ENCODE measurements around the gene CDKAL1. TPM values are rescaled to one million over a fixed set of nuclear protein-coding genes. Genes with fewer than 3 reads are reported as not detected.
A peak's percentile ranks its signal among the peaks of the same experiment; 100 is the strongest.

The CDKAL1 gene
- total and polyA plus RNA-seq, 2 experiments from 2014 or later = 12.2 to 13.7 TPM

DNA sequence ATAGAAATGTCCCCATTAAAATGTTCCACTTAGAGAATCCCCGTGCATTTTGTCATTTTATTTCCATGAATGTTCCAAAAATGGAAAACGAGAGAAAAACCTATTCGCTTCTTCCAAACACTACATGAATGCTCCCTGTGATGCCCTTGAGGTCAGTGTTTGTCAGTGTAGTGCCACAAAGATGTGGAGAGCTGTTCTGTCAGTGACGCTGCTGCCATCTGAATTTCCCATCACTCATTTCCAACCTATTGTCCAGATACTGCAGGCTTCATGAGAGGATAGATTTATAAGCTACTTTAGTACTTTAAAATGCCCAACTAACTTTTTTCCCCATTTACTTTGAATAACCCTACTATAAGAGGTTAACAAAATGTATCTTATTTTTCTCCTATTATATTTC, 335.8 kb downstream of the CDKAL1 start:
- Histone ChIP-seq H3K4me3 (no peak overlapping the region), H3K36me3 (no peaks in the 10 kb centered on the region), H3K27me3 (no peaks in the 10 kb centered on the region), H3K27ac (no peak overlapping the region), H3K4me1 (ENCODE audit: low read depth) (no peaks in the 10 kb centered on the region), H3K9me3 (ENCODE audit: low read depth) (no peaks in the 10 kb centered on the region)
- TF ChIP-seq, protein P1, sequence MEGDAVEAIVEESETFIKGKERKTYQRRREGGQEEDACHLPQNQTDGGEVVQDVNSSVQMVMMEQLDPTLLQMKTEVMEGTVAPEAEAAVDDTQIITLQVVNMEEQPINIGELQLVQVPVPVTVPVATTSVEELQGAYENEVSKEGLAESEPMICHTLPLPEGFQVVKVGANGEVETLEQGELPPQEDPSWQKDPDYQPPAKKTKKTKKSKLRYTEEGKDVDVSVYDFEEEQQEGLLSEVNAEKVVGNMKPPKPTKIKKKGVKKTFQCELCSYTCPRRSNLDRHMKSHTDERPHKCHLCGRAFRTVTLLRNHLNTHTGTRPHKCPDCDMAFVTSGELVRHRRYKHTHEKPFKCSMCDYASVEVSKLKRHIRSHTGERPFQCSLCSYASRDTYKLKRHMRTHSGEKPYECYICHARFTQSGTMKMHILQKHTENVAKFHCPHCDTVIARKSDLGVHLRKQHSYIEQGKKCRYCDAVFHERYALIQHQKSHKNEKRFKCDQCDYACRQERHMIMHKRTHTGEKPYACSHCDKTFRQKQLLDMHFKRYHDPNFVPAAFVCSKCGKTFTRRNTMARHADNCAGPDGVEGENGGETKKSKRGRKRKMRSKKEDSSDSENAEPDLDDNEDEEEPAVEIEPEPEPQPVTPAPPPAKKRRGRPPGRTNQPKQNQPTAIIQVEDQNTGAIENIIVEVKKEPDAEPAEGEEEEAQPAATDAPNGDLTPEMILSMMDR (IDR thresholded peaks at IDR 0.05; ENCODE audit: low read depth, low read length) = no peak
- no peak for DNase-seq (ENCODE audit: low read depth in 1 of 2, low spot score in 1 of 2)

DNA sequence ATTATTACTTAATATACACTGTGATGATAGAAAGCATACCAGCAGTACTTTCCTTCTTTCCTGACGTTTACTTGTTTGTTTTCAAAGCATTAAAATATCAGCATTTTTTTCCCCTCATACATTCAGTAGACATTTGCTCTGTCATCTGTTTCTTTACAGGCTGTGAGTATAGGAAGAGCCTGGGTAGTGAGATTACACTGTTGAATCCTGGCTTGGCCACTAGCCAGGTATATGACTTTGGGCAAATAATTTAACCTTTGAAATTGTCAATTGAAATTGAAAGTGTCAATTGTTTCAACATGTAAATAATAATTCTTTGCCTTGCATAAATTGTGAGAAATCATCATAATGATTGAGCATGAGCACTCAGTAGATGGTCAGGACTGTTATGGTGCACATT, 336.2 kb downstream of the CDKAL1 start:
- Histone ChIP-seq H3K27me3 (no peaks in the 10 kb centered on the region), H3K27ac (no peak overlapping the region), H3K4me3 (no peak overlapping the region), H3K9me3 (ENCODE audit: low read depth) (no peaks in the 10 kb centered on the region), H3K36me3 (no peaks in the 10 kb centered on the region), H3K4me1 (ENCODE audit: low read depth) (no peaks in the 10 kb centered on the region)
- TF ChIP-seq, protein P1 (IDR thresholded peaks at IDR 0.05; ENCODE audit: low read depth, low read length) = no peak
- no peak for DNase-seq (ENCODE audit: low read depth in 1 of 2, low spot score in 1 of 2)

DNA sequence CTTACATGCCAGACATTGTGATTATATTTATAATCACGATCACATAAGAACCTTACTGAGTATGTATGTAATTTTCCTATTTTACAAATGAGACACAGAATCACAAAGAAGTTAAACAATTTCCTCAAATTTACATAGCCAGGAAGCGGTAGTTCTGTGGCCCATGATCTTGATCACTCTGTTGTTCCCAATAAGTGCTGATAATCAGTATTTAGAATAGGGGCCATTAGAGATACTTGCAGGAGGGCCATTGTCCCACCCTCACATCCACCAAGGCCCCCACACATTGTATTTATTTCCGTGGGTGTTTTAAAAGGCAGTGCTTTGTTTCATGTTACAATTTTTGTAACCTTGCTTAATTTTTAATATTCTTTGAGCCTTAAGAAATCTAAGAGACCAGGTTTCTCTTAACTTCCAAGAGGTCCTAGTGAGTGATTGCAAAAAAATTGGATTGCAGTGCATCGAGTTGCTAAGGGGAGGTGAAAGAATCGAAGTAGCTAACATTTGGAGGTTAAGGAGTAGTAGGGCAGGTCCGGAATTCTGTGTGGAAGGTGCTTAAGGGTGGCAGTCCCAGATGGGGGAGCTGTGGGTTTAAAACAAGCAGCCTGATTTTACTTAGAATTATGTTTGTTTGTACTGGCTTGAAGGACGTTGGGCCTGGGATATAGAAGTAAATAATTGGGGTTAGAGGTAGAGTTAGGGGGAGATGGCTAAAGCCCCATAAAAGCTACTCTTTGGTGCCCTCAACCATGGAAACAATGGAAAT, 339.4 kb downstream of the CDKAL1 start:
- Histone ChIP-seq H3K9me3 (ENCODE audit: low read depth) (no peaks in the 10 kb centered on the region), H3K36me3 (no peaks in the 10 kb centered on the region), H3K4me1 (ENCODE audit: low read depth) (peaks cover 4% of the 10 kb centered on the region), H3K27ac (no peak overlapping the region), H3K4me3 (no peak overlapping the region), H3K27me3 (no peaks in the 10 kb centered on the region)
- peak; percentile 37 to 40 for DNase-seq (ENCODE audit: low read depth in 1 of 2, low spot score in 1 of 2)
- TF ChIP-seq, protein P1 (IDR thresholded peaks at IDR 0.05; ENCODE audit: low read depth, low read length) = peak; percentile 28

DNA sequence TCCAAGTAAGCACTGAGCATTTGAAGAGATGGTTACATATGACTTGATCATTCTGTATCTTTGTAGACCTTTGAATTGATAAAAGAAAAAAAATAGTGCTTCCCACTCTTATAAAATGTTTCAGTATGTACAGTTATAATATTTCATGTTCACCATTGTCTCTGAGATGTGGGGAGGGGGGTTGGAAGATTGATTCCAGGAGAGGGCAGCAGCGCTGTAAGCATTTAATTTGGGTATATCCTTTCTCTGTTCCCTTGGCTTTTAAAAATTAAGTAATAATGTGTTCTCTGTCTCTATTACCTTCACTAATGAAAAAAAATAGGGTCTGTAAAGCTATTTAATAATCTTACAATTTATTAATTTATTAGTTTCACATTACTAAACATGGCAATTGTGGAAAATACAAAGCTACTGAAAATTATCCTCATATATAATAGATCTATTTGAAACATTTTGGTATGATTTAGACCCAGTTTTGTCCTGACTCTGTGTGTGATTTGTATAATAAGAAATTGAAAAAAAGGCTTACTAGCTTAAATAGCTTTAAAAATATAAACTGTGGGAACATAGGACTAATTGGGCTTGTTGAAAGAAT, 341.2 kb downstream of the CDKAL1 start:
- Histone ChIP-seq H3K4me1 (ENCODE audit: low read depth) (peaks cover 4% of the 10 kb centered on the region), H3K27me3 (no peaks in the 10 kb centered on the region), H3K9me3 (ENCODE audit: low read depth) (no peaks in the 10 kb centered on the region), H3K4me3 (no peak overlapping the region), H3K27ac (no peak overlapping the region), H3K36me3 (no peaks in the 10 kb centered on the region)
- TF ChIP-seq, protein P1 (IDR thresholded peaks at IDR 0.05; ENCODE audit: low read depth, low read length) = peak; percentile 57
- DNase-seq (ENCODE audit: low read depth in 1 of 2, low spot score in 1 of 2) = peak; percentile 40 to 74

DNA sequence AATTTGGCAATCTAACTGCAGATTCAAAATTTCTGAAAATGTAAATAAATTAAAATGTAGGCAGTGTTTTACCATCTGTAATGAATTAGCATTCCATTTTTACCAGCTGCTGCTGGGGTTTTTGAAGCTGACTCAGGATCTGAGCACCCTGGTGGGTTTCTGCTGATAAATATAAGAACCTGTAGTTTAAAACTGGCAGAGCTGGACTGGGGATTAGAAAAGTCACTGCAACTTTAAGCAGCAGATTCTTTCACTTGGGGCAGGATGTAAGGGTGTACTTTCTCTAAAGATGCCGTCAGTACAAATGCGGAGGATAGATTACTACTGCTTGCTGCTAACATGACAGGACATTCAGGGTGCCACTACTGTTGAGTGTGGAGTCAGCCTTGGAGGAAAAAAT, 341.8 kb downstream of the CDKAL1 start:
- TF ChIP-seq, protein P1 (IDR thresholded peaks at IDR 0.05; ENCODE audit: low read depth, low read length) = no peak
- Histone ChIP-seq H3K9me3 (ENCODE audit: low read depth) (no peaks in the 10 kb centered on the region), H3K4me3 (no peak overlapping the region), H3K36me3 (no peaks in the 10 kb centered on the region), H3K27me3 (no peaks in the 10 kb centered on the region), H3K27ac (no peak overlapping the region), H3K4me1 (ENCODE audit: low read depth) (peaks cover 4% of the 10 kb centered on the region)
- peak in 1 of 2 donors; percentile 50 for DNase-seq (ENCODE audit: low read depth in 1 of 2, low spot score in 1 of 2)

Data from cardiac muscle cell (in vitro differentiated cells and primary cell).